ENCODE results near the gene PHB1.
"Not testable (repeated sequence)": the region's sequence is repeated elsewhere in the genome, so short reads cannot be mapped to it uniquely, and the experiment has no call there.

PHB1 gene

GRCh38 chr17:49372425-49372824, 42.3 kb downstream of the PHB1 start:
- DNase-seq = no peak

- no peak for DNase-seq
These were observed 43.5 kb downstream of the PHB1 start for GRCh38 chr17:49370971-49371834.

- DNase-seq = no peak
These were observed 44.9 kb downstream of the PHB1 start for GRCh38 chr17:49369760-49370159.

- DNase-seq = no peak
These were observed 45.6 kb downstream of the PHB1 start for GRCh38 chr17:49369089-49369488.

- peak; percentile 55 for DNase-seq
These were observed 49.0 kb downstream of the PHB1 start for GRCh38 chr17:49365667-49366066.

- not testable (repeated sequence) for DNase-seq
These were observed 49.6 kb downstream of the PHB1 start for GRCh38 chr17:49365126-49365525.

- no peak for DNase-seq
These were observed 50.6 kb downstream of the PHB1 start for GRCh38 chr17:49364119-49364518.

GRCh38 chr17:49363251-49363650, 51.4 kb downstream of the PHB1 start:
- no peak for DNase-seq

GRCh38 chr17:49362723-49363117, 52.0 kb downstream of the PHB1 start:
- DNase-seq = no peak

GRCh38 chr17:49361902-49362722, 52.6 kb downstream of the PHB1 start, which contains the start of gene ZNF652:
TSS of gene ZNF652 (minus strand) at chr17:49362250. CDS start at chr17:49317725, 44,525 bp downstream.
- peak; percentile 85 for DNase-seq

- DNase-seq = peak; percentile 41
These were observed 53.4 kb downstream of the PHB1 start for GRCh38 chr17:49361129-49361901.

- peak; percentile 31 for DNase-seq
These were observed 53.9 kb downstream of the PHB1 start for GRCh38 chr17:49360796-49361128.

- no peak for DNase-seq
These were observed 54.5 kb downstream of the PHB1 start for GRCh38 chr17:49359990-49360795.

- no peak for DNase-seq
These were observed 55.9 kb downstream of the PHB1 start for GRCh38 chr17:49358641-49359247.

- DNase-seq = no peak
These were observed 57.2 kb downstream of the PHB1 start for GRCh38 chr17:49357516-49357915.

- DNase-seq = no peak
These were observed 58.4 kb downstream of the PHB1 start for GRCh38 chr17:49356320-49356719.

All from 8988T (cell line).